ENCODE measurements around the gene CCL13. TPM values are rescaled to one million over a fixed set of nuclear protein-coding genes. Genes with fewer than 3 reads are reported as not detected.

Gene CCL13
- total RNA-seq, 1 experiment from 2014 or later = not detected

DNA sequence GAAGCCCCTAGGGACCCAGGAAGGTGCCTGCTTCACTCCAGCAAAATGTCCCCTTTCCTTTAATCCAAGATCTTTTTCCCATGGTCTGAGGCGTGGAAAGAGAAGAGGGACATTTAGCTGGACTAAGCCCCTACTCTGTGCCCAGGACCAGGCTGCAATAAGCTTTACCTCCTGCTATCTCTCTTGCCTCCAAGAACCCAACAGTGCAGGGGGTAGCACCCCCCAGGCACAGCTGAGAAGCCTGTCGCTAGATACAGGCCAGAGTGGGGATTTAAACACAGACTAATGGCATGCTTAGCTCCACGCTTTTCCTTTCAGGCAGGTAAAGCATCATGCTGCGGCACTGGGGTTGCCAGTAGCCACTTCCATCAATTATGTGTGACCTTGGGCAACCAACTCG, 31.3 kb downstream of the CCL13 start:
- Histone ChIP-seq H3K36me3 (ENCODE audit: low read depth) (no peaks in the 10 kb centered on the region), H4K20me1 (ENCODE audit: insufficient read depth) (no peaks in the 10 kb centered on the region), H3K79me2 (ENCODE audit: low read depth) (no peaks in the 10 kb centered on the region), H3K9me2 (ENCODE audit: insufficient read depth) (no peaks in the 10 kb centered on the region), H3K27me3 (ENCODE audit: insufficient read depth, low read depth) (peaks cover 66% of the 10 kb centered on the region), H3F3A (ENCODE audit: insufficient read depth, low read depth) (no peaks in the 10 kb centered on the region), H3K4me1 (replicated peaks; ENCODE audit: insufficient read depth) (no peaks in the 10 kb centered on the region), H2AFZ (no peak overlapping the region), H3K4me2 (no peak overlapping the region), H3K4me3 (no peak overlapping the region), H3K27ac (no peak overlapping the region), H3K9me3 (ENCODE audit: insufficient read depth, low read depth) (no peaks in the 10 kb centered on the region)
- ChIA-PET POLR2A (ENCODE audit: unreplicated experiment) (no interaction called here), CTCF (no interaction called here)
- intact Hi-C loops (cut with micrococcal nuclease; ENCODE audit: unreplicated experiment) = no loop called here
- TF ChIP-seq, protein P1, sequence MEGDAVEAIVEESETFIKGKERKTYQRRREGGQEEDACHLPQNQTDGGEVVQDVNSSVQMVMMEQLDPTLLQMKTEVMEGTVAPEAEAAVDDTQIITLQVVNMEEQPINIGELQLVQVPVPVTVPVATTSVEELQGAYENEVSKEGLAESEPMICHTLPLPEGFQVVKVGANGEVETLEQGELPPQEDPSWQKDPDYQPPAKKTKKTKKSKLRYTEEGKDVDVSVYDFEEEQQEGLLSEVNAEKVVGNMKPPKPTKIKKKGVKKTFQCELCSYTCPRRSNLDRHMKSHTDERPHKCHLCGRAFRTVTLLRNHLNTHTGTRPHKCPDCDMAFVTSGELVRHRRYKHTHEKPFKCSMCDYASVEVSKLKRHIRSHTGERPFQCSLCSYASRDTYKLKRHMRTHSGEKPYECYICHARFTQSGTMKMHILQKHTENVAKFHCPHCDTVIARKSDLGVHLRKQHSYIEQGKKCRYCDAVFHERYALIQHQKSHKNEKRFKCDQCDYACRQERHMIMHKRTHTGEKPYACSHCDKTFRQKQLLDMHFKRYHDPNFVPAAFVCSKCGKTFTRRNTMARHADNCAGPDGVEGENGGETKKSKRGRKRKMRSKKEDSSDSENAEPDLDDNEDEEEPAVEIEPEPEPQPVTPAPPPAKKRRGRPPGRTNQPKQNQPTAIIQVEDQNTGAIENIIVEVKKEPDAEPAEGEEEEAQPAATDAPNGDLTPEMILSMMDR (conservative IDR thresholded peaks at IDR 0.05) = no peak
- no peak for TF ChIP-seq EZH2 (IDR thresholded peaks at IDR 0.05; ENCODE audit: low read depth)
- no TSS peak for BruUV-seq (replicated peaks)
- no peak for DNase-seq

DNA sequence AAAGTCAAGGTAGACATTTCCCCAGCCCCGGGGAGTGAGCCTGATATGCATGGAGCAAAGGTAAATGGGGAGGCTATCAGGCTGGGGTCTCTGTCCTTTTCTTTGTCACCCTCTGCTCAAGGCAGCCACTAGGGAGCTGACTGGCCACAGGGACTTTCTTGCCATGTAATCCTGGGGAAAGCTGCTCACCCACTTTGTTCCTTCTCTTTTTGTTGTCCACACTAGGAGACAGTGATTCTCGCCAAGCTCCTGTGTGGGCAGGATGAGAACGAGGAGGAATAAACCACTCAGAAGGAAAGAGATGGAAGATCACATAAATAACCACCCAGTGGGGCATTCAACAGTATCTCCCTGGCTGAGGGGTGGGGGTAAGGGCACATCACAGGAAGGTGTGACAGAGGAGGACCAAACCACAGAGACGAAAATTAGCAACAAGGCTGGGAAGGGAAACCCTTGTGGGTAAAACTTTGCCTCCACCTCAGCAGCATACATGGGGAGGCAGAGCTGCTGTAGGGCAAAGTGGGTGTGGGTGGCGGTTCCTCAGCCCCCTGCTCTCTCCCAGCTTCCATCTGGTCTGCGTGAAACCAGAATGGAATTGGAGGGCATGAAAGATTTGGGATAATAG, 33.0 kb downstream of the CCL13 start:
- ChIA-PET CTCF (no interaction called here), POLR2A (ENCODE audit: unreplicated experiment) (no interaction called here)
- BruUV-seq (replicated peaks) = no TSS peak
- Histone ChIP-seq H3K4me1 (replicated peaks; ENCODE audit: insufficient read depth) (no peaks in the 10 kb centered on the region), H3K9me3 (ENCODE audit: insufficient read depth, low read depth) (no peaks in the 10 kb centered on the region), H3K9me2 (ENCODE audit: insufficient read depth) (no peaks in the 10 kb centered on the region), H3K36me3 (ENCODE audit: low read depth) (no peaks in the 10 kb centered on the region), H3K79me2 (ENCODE audit: low read depth) (no peaks in the 10 kb centered on the region), H2AFZ (no peak overlapping the region), H3K4me2 (no peak overlapping the region), H3K4me3 (no peak overlapping the region), H3K27ac (no peak overlapping the region), H4K20me1 (ENCODE audit: insufficient read depth) (no peaks in the 10 kb centered on the region), H3F3A (ENCODE audit: insufficient read depth, low read depth) (no peaks in the 10 kb centered on the region), H3K27me3 (ENCODE audit: insufficient read depth, low read depth) (peaks cover 52% of the 10 kb centered on the region)
- intact Hi-C loops (cut with micrococcal nuclease; ENCODE audit: unreplicated experiment) = no loop called here
- no peak for DNase-seq
- no peak for TF ChIP-seq EZH2 (IDR thresholded peaks at IDR 0.05; ENCODE audit: low read depth)
- TF ChIP-seq, protein P1 (conservative IDR thresholded peaks at IDR 0.05) = no peak

DNA sequence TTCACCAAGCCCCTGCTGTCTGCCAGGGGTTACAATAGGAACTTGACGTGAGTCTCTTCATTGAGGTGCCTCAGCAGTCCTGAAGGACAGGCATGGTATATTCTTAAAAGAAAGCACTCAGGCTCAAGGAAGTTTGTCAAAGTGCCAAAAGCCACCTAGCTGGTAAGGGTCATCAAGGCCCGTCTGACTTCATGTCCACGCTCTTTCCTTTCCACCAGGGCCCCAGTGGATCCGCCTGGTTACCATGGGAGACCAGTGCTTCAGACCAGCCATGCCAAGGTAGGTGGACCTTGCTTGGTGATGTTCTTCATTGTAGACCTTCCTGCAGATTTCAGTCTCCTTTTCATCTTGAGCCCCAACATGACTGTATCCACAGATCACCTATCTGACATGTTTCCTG, 34.4 kb downstream of the CCL13 start:
- H3K4me2 ChIP-seq = no peak overlapping the region
- no peak overlapping the region for H3K27ac ChIP-seq
- no peak overlapping the region for H2AFZ ChIP-seq
- H4K20me1 ChIP-seq (ENCODE audit: insufficient read depth) = no peaks in the 10 kb centered on the region
- DNase-seq = no peak
- ChIA-PET CTCF (no interaction called here), POLR2A (ENCODE audit: unreplicated experiment) (no interaction called here)
- H3K27me3 ChIP-seq (ENCODE audit: insufficient read depth, low read depth) = peaks cover 38% of the 10 kb centered on the region
- intact Hi-C loops (cut with micrococcal nuclease; ENCODE audit: unreplicated experiment) = no loop called here
- H3K79me2 ChIP-seq (ENCODE audit: low read depth) = no peaks in the 10 kb centered on the region
- no peaks in the 10 kb centered on the region for H3K4me1 ChIP-seq (replicated peaks; ENCODE audit: insufficient read depth)
- H3K9me3 ChIP-seq (ENCODE audit: insufficient read depth, low read depth) = no peaks in the 10 kb centered on the region
- H3K36me3 ChIP-seq (ENCODE audit: low read depth) = no peaks in the 10 kb centered on the region
- no peak overlapping the region for H3K4me3 ChIP-seq
- TF ChIP-seq EZH2 (IDR thresholded peaks at IDR 0.05; ENCODE audit: low read depth) = no peak
- TF ChIP-seq, protein P1 (conservative IDR thresholded peaks at IDR 0.05) = no peak
- no peaks in the 10 kb centered on the region for H3K9me2 ChIP-seq (ENCODE audit: insufficient read depth)
- no peaks in the 10 kb centered on the region for H3F3A ChIP-seq (ENCODE audit: insufficient read depth, low read depth)
- BruUV-seq (replicated peaks) = no TSS peak
